ENCODE measurements around the gene TRAPPC12.

- TF ChIP-seq CTCF (conservative IDR thresholded peaks at IDR 0.05 in 1 of 2, IDR thresholded peaks at IDR 0.05 in 1 of 2; ENCODE audit: extremely low read depth in 1 of 2, insufficient read depth in 1 of 2, low read depth in 1 of 2, low read length in 2 of 2) (no peak), EZH2 (IDR thresholded peaks at IDR 0.05; ENCODE audit: borderline replicate concordance, low read length) (no peak)
These were observed 97.5 kb downstream of the TRAPPC12 start for GRCh38 chr2:3476985-3477327.
